Epidermal melanocyte (primary cell): Measurements from ENCODE around the gene GLI3.

Experiments used
- DNase-seq: peaks from one replicate; pipeline ENCODE4 v3.0.0; 2011; ENCODE audit warnings: low spot score; ENCODE audit not compliant: insufficient read length

The GLI3 gene

GRCh38 chr7:42236266-42236975 lies 588 bp downstream of the GLI3 start:
- peak; percentile 38 for DNase-seq

DNA sequence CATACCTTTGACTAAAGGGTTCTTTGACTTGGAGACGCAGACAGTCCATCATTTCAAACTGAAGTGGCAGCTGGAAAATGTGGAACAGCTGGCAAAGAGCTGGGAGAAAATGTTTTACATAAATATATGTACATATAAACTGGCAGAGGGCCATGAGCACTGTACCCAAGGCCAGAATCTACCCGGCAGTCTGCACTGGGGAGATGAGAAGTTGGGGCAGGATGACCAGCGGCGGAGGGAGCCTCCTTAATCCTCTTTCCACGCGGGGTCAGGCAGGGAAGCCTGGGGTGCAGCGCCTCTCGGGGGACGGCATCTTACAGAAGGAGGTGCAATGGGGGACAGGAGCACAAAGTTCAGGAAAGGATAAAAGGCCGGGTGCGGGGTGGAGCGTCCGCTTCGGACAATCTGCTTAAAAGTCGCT lies 1.3 kb downstream of the GLI3 start:
- DNase-seq = no peak

GRCh38 chr7:42234736-42235135 lies 2.3 kb downstream of the GLI3 start:
- no peak for DNase-seq

GRCh38 chr7:42233695-42234331 lies 3.2 kb downstream of the GLI3 start:
- DNase-seq = no peak

DNA sequence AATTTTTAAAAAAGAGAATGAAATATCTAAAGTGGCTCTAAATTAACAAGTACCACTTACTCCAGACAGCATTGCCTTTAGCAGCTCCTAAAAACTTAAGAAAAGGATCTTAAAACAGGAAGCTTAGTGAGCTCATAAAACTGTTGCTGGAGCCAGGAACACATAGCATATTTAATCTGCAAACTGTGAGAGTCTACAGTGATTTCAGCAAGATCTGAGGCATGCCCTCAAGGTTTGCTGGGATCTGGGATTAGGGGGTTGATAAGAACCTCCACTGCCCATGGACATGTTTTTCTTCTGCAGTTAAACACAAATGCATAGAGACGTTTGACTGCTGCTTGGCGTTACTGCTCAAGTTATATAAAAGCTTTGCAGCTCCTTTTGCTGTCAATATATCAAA lies 3.8 kb downstream of the GLI3 start:
- no peak for DNase-seq

DNA sequence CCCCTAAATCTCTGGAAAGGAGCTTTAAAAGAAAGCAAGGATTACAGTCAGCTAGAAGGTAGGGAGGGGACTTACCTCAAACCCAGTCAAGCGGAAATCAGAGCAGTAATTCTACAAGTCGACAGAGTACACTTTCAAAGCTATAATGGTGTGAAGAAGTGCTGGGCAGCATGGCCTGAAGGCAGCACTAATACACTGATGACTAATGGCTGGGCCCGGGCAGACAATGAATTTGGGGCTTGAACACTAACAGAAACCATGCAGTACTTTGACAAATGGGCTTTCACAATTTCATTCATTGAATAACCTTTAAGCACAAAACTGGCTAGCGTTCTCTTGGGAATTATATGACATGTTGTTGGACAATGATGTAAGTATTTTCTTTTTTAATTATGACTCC lies 4.7 kb downstream of the GLI3 start:
- DNase-seq = no peak

- DNase-seq = no peak
Measured at GRCh38 chr7:42231043-42231787, 5.8 kb downstream of the GLI3 start.

- DNase-seq = no peak
Measured at GRCh38 chr7:42227936-42228591, 8.9 kb downstream of the GLI3 start.

GRCh38 chr7:42227541-42227935 lies 9.5 kb downstream of the GLI3 start:
- no peak for DNase-seq

- DNase-seq = no peak
Measured at GRCh38 chr7:42227021-42227420, 10.0 kb downstream of the GLI3 start.

GRCh38 chr7:42226354-42226941 lies 10.6 kb downstream of the GLI3 start:
- no peak for DNase-seq

- no peak for DNase-seq
Measured at GRCh38 chr7:42224391-42225003, 12.5 kb downstream of the GLI3 start.

GRCh38 chr7:42222891-42223290 lies 14.1 kb downstream of the GLI3 start:
- DNase-seq = no peak

GRCh38 chr7:42222125-42222524 lies 14.9 kb downstream of the GLI3 start:
- DNase-seq = no peak

GRCh38 chr7:42221304-42221703 lies 15.7 kb downstream of the GLI3 start:
- DNase-seq = no peak

DNA sequence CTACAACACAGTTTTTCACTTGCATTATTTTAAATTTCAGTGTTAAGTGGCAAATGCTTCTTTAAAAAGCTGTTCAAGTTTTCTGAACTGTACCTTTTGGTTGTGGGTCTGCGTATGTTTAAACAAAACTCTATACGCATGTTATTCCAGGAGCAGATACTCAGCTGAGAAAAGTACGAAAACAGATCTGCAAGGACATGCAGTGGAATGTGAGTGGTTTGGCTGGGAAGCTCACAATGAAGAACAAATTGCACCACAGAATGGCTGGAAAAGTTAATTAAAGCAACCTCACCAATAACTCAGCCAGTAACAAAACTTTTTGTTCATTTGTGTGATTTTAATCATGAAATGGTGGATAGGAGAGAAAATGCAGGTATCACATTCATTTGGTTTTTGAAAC lies 17.6 kb downstream of the GLI3 start:
- no peak for DNase-seq

DNA sequence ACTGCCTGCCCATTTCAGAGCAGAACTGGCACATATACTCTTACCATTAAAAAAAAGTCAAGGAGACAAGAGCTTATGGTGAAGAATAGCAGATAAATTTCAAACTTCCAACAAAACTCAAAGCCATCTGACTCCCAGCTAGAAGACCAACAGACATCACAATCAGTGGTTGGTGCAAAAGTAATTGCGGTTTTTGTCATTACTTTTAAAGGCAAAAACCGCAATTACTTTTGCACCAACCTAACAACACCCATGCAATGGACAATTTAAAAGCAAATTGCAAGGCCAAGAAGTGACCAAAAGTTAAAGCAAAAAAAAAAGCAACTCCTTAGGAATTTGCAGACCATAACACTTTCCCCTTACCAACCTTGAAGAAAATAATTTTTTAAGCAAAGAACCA lies 18.8 kb downstream of the GLI3 start:
- DNase-seq = no peak

GRCh38 chr7:42217548-42217947 lies 19.5 kb downstream of the GLI3 start:
- no peak for DNase-seq

- no peak for DNase-seq
Measured at GRCh38 chr7:42217053-42217452, 20.0 kb downstream of the GLI3 start.

GRCh38 chr7:42214060-42214679 lies 22.8 kb downstream of the GLI3 start:
- no peak for DNase-seq

DNA sequence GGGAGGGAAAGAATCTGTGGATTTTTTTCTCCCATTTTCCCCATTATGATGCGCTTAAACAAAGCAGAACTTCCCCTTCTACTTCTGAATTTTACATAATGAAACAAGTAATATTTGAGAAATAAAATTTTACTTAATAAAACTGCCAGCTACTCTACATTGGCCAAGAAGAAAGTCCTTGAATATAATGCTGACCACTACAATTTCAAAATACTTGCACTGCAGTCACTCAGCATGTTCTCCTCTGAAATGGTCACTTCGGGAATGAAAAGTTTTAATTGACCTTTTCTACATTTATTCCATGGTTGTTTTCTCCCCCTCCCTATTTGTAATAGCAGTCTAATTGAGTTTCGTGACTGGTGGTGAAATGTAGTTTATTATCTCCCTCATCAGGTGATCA lies 23.9 kb downstream of the GLI3 start:
- no peak for DNase-seq
